Mucosa of rectum (tissue), 2 donors: ENCODE measurements around the gene GAREM2.

Experiments
- H3K27ac ChIP-seq, 2 donors: one replicate each; pipeline ENCODE4 v1.7.0; 2013; ENCODE audit warnings: inconsistent platforms in 2 of 2, low read depth in 2 of 2, low read length in 2 of 2
- H3K27me3 ChIP-seq, 2 donors: one replicate each; pipeline ENCODE4 v1.7.0; 2013; ENCODE audit warnings: low read length in 2 of 2; ENCODE audit not compliant: control insufficient read depth in 2 of 2, insufficient read depth in 2 of 2
- H3K36me3 ChIP-seq, 2 donors: one replicate each; pipeline ENCODE4 v1.7.0; 2013; ENCODE audit warnings: low read length in 2 of 2; ENCODE audit not compliant: control insufficient read depth in 2 of 2, insufficient read depth in 2 of 2
- H3K4me1 ChIP-seq, 2 donors: one replicate each; pipeline ENCODE4 v1.7.0; 2013; ENCODE audit warnings: low read length in 2 of 2, mild to moderate bottlenecking in 1 of 2; ENCODE audit not compliant: control insufficient read depth in 2 of 2, insufficient read depth in 2 of 2
- H3K4me3 ChIP-seq, 2 donors: one replicate each; pipeline ENCODE4 v1.7.0; 2013; ENCODE audit warnings: low read length in 2 of 2
- H3K9ac ChIP-seq, 2 donors: one replicate each; pipeline ENCODE4 v1.7.0; 2013; ENCODE audit warnings: low read length in 2 of 2, low read depth in 1 of 2, mild to moderate bottlenecking in 1 of 2
- H3K9me3 ChIP-seq, 2 donors: one replicate each; pipeline ENCODE4 v1.7.0; 2013; ENCODE audit warnings: low read length in 2 of 2; ENCODE audit not compliant: control insufficient read depth in 2 of 2
- donor health status: healthy.
- donor health status: Normal muscosa, but diverticular disease.

GAREM2 gene

DNA sequence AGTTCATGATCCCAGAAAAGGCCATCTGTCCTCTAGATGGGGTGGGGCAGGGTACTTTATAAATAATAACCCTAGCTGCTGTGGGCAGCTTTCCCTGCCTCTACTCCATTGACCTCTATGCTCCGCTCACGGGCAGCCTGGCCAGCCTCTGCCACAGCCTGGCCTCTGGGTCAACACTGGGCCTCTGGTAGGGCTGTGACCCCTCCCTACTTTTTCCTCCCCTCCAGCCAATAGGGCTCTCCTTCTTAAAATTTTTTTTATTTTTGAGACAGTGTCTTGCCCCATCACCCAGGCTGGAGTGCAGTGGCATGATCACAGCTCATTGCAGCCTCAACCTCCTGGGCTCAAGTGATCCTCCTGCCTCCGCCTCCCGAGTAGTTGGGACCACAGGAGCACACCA is 4.1 kb upstream of the GAREM2 start:
- no peaks in the 10 kb centered on the region for H3K4me1 ChIP-seq

DNA sequence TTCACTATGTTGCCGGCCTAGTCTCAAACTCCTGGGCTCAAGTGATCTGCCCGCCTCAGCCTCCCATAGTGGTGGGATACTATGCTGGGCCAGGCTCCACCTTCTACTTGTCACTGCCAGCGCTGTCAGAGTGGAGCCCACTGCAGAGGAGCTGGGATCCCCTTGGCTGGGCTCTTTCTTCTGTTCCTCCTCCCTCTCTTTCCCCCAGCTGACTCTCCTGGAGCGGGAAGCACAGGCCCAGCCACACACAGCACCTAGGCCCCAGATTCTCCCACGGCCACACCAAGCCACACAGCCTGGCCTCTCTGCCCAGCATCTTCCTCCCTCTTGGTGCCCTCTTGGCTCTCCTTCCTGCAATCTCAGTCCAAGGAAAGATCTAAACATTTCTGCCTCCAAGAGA is 3.7 kb upstream of the GAREM2 start:
- H3K27me3 ChIP-seq, result peaks cover 3% of the 10 kb centered on the region in 2 donors
- no peak overlapping the region for H3K4me3 ChIP-seq
- no peak overlapping the region for H3K27ac ChIP-seq
- no peak overlapping the region for H3K9ac ChIP-seq
- no peaks in the 10 kb centered on the region for H3K36me3 ChIP-seq
- no peaks in the 10 kb centered on the region for H3K9me3 ChIP-seq
- no peaks in the 10 kb centered on the region for H3K4me1 ChIP-seq

More for the DNA sequence above, 4.1 kb upstream of the GAREM2 start:
- Histone ChIP-seq H3K36me3 (no peaks in the 10 kb centered on the region), H3K27ac (no peak overlapping the region), H3K9ac (no peak overlapping the region), H3K4me3 (no peak overlapping the region), H3K9me3 (no peaks in the 10 kb centered on the region), H3K27me3 (no peaks in the 10 kb centered on the region)

DNA sequence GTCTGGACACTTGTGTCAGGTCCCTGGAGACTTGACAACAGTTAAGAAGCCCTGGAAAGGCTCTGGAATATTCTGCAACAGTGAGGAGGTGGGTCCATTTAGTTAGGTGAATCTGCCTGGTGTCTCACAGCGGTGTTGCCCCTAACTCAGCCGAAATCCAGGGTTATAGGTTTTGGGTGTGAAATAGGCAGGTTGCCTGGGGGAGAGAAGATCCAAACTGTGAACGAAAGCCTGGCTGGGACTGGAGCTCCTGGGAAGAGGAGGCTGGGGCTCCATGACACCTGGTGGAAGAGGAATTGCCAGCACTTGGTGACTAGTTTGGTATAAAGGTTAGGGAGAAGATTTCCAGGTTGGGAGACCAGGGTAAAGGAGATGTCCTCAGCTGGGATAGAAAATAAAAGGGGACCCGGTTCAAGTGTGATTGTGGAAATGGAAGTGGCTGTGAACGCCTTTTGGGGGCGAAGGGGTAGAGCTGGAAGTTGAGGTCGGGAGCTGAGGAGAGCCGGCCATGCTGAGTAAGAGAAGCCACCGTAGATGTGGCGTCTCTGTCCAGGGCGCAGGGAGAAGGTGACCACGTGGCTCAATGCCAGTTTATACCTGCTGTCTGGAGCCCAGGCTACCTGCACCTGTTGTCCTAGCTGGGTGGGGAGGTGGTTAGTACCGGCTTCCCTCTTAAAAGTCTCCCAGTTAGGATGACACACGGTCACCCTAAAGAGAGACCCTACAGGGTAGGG is 3.0 kb upstream of the GAREM2 start:
- Histone ChIP-seq H3K36me3 (no peaks in the 10 kb centered on the region), H3K9me3 (no peaks in the 10 kb centered on the region), H3K4me1 (no peaks in the 10 kb centered on the region), H3K4me3 (no peak overlapping the region), H3K27ac (no peak overlapping the region), H3K9ac (no peak overlapping the region), H3K27me3 (peaks cover 6 to 9% of the 10 kb centered on the region in 2 donors)

DNA sequence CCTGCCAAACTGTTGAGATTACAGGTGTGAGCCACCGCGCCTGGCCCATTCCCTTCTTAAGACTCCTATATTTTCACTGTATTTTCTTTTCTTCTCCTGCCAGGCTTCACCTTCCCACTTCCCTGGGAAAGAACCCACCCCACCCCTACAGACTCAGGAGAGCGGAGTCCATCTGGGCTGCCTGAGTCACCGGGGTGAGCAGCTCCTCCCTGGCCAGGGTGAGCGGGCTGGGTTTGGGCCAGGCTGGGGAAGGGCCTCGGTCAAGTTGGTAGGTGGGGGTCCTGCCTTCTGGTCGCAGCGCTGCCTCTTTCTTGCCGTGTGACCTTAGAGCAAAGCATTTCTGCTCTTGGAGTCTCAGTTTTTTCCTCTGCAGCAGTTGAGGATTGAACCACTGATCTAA is 2.1 kb upstream of the GAREM2 start:
- peaks cover 6 to 10% of the 10 kb centered on the region in 2 donors for H3K27me3 ChIP-seq
- no peak overlapping the region for H3K27ac ChIP-seq
- no peaks in the 10 kb centered on the region for H3K36me3 ChIP-seq
- no peak overlapping the region for H3K9ac ChIP-seq
- no peak overlapping the region for H3K4me3 ChIP-seq
- no peaks in the 10 kb centered on the region for H3K4me1 ChIP-seq
- no peaks in the 10 kb centered on the region for H3K9me3 ChIP-seq

DNA sequence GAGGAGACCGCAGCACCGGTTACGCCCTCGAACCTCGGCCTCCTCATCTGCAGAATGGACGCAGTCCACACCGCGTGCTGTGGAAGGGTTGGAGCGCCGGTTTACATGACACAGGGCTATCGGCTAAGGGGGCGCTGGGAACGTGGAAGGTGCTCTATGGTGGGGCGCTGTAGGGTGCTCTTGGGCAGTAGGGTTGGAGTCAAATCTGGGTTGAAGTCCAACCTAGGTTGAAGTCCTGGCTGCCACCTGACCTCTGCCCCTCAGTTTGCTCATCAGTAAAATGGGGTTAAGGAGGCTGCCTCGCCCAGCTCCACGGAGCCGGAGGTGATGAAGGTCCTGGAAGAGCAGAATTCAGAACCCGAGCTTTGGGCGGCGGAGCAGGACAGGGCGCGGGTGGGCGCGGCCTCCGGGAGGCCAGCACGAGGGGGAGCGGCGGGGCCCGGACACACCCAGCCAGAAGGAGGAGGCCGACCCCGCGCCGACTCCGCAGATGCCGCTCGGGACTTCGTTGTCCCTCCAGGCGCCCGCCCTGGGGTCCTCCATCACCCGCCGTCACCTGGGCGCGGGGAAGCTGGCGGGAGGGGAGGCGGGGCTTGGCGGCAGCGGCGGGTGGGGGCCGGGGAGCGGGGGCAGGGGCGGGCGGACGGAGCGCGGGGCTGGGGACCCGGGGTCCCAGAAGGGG is 558 bp upstream of the GAREM2 start:
- no peak overlapping the region for H3K9ac ChIP-seq
- H3K36me3 ChIP-seq, result no peaks in the 10 kb centered on the region
- H3K4me1 ChIP-seq, result no peaks in the 10 kb centered on the region
- H3K9me3 ChIP-seq, result no peaks in the 10 kb centered on the region
- no peak overlapping the region for H3K27ac ChIP-seq
- H3K4me3 ChIP-seq, result peak overlapping the region in 1 of 2 donors; percentile 23
- H3K27me3 ChIP-seq, result peaks cover 6 to 12% of the 10 kb centered on the region in 2 donors

DNA sequence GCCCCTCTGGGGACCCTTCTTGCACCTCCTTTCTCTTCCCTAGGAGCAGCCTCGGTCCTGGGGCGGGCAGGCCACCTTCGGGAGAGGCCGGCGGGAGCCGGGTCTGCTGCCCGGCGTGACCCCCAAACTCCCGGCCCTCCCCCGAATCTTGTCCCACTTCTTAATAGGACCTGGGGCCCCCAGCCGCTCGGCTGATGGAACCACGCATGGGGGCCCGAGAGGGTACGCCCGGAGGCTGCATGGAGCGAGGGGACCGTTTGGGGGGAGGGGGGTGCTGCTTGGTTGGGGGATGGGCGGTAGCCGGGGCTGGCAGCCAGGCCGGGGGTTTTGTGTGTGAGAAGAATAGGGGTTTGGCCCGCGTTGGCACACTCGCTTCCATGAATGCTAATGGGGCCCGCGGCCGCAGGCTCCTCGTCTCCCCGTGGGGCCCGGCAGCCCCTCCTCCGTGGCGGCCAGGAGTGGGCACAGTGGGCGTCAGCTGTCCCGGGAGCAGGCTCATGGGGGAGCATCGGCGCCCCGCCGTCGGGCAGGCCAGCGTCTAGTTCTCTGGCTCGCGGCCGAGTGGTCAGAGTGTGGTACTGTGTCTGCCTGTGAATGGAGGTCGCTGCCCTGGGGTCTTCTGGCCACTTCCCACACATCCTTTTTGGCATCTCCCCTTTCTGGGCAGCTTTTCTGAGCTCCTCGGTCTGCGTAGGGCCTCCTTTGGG is 1.0 kb downstream of the GAREM2 start:
- no peak overlapping the region for H3K9ac ChIP-seq
- H3K27me3 ChIP-seq, result peaks cover 6 to 12% of the 10 kb centered on the region in 2 donors
- peaks cover 0 to 3% of the 10 kb centered on the region in 2 donors for H3K4me1 ChIP-seq
- no peak overlapping the region for H3K4me3 ChIP-seq
- no peak overlapping the region for H3K27ac ChIP-seq
- H3K9me3 ChIP-seq, result no peaks in the 10 kb centered on the region
- no peaks in the 10 kb centered on the region for H3K36me3 ChIP-seq

DNA sequence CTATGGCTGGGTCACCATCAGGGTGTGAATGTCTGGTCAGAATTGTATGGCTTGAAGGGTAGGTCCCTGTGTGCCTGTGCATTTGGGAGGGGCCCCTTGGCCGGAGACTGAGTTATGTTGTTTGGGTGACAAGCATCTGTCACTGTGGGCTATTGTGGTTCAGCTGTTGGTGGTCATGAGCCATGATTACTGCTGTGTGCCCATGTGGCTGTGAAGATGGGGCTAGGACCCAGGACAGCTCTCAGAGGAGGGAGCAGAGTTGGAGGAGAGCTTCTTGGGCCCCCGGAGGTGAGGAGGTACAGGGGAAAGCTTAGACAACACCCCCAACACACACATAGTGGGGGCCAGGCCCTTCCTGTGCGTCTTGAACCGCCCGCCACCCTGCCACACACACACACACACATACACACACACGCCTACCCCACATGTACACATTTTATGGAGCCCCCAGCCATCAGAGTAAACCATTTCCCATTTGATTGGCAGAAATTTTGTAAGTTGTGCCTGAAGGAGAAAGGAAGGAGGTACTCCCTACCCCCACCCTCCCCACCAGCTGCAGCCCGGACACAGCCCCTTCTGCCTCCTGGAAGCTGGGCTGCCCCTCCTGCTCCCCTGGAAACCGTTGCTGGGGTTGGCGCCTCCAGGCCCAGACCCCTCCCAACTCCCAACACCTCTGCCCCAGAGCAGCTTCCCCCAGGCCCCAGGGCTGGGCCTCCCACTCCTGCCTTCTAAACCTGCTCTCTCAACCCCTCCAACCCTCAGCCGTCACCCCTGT is 2.0 kb downstream of the GAREM2 start:
- no peaks in the 10 kb centered on the region for H3K9me3 ChIP-seq
- no peak overlapping the region for H3K9ac ChIP-seq
- H3K4me3 ChIP-seq, result no peak overlapping the region
- peaks cover 0 to 9% of the 10 kb centered on the region in 2 donors for H3K4me1 ChIP-seq
- no peak overlapping the region for H3K27ac ChIP-seq
- H3K27me3 ChIP-seq, result peaks cover 6 to 12% of the 10 kb centered on the region in 2 donors
- no peaks in the 10 kb centered on the region for H3K36me3 ChIP-seq

DNA sequence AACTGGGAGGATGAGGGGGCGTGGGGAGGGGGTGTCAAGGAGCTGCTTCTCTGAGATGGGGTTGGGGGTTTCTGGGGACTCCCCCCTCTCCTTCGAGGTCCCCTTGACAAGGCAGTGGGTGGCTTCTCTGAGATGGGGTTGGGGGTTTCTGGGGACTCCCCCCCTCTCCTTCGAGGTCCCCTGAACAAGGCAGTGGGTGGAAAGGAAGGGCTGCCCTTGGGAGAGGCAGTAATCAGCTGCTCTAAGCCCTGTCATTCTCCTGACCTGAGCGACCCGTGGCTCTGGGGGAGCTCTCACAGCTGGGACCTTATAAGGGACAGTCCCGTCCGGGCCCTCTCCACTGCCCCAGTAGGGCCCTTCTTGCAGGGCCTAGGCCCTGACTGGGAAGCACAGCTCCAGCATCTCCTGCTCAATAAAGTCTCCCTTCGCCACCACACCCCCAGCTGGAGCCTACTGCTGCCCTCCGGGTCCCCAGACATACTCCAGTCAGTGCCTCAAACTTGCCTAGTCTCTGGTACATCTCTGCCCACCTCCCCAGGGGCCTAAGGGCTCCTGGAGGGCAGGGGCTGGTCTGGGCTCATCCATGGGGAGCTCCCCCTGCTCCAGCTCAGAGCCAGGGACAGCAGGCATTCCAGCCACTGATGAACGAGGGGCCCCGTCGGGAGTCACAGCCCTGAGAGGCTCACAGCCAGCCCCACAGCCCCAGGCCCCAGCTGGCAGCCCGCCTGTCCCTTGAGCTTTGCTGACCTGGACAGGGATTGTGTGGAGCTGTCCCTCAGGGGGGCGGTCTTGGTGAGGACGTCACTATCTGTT is 2.8 kb downstream of the GAREM2 start:
- H3K4me1 ChIP-seq, result peaks cover 0 to 9% of the 10 kb centered on the region in 2 donors
- no peaks in the 10 kb centered on the region for H3K9me3 ChIP-seq
- no peak overlapping the region for H3K4me3 ChIP-seq
- H3K9ac ChIP-seq, result no peak overlapping the region
- H3K27ac ChIP-seq, result no peak overlapping the region
- H3K36me3 ChIP-seq, result no peaks in the 10 kb centered on the region
- peaks cover 6 to 12% of the 10 kb centered on the region in 2 donors for H3K27me3 ChIP-seq

DNA sequence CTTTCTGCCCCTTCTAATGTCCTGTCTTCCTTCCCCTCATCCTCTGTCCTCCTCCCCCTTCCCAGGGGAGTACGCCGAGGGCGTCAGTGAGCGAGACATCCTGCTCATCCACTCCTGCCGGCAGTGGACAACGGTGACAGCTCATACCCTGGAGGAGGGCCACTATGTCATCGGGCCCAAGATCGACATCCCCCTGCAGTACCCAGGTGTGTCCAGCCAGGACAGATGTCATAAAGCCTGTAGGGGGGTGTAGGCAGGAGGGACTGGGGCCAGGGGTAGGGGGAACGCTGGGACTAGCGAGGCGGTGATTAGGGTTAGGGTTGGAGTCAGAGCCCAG is 3.4 kb downstream of the GAREM2 start:
- peaks cover 6 to 12% of the 10 kb centered on the region in 2 donors for H3K27me3 ChIP-seq
- H3K36me3 ChIP-seq, result no peaks in the 10 kb centered on the region
- H3K4me1 ChIP-seq, result peaks cover 0 to 9% of the 10 kb centered on the region in 2 donors
- no peak overlapping the region for H3K27ac ChIP-seq
- H3K9ac ChIP-seq, result no peak overlapping the region
- no peaks in the 10 kb centered on the region for H3K9me3 ChIP-seq
- H3K4me3 ChIP-seq, result no peak overlapping the region
